ENCODE data around the gene ATP6V1G1.
"Not testable (repeated sequence)": the region's sequence is repeated elsewhere in the genome, so short reads cannot be mapped to it uniquely, and the experiment has no call there.

The ATP6V1G1 gene

GRCh38 chr9:114587345-114588202 is at the start of gene ATP6V1G1:
ATP6V1G1 (plus strand) TSS chr9:114587769; CDS start chr9:114587839, 70 bp downstream.
- peak; percentile 98 for DNase-seq

- DNase-seq, result no peak
Measured at GRCh38 chr9:114538241-114538640, 49.3 kb upstream of the ATP6V1G1 start.

- no peak for DNase-seq
Measured at GRCh38 chr9:114539701-114540380, 47.7 kb upstream of the ATP6V1G1 start.

GRCh38 chr9:114545055-114545454 is 42.5 kb upstream of the ATP6V1G1 start:
- no peak for DNase-seq

- DNase-seq, result no peak
Measured at GRCh38 chr9:114546851-114547250, 40.7 kb upstream of the ATP6V1G1 start.

GRCh38 chr9:114549697-114550330 is 37.8 kb upstream of the ATP6V1G1 start:
- no peak for DNase-seq

GRCh38 chr9:114551750-114552685 is 35.6 kb upstream of the ATP6V1G1 start:
- DNase-seq, result no peak

GRCh38 chr9:114552706-114553105 is 34.9 kb upstream of the ATP6V1G1 start:
- DNase-seq, result no peak

- no peak for DNase-seq
Measured at GRCh38 chr9:114553202-114553601, 34.4 kb upstream of the ATP6V1G1 start.

GRCh38 chr9:114555696-114556095 is 31.9 kb upstream of the ATP6V1G1 start:
- no peak for DNase-seq

- DNase-seq, result no peak
Measured at GRCh38 chr9:114558027-114558675, 29.4 kb upstream of the ATP6V1G1 start.

- DNase-seq, result no peak
Measured at GRCh38 chr9:114559830-114560513, 27.6 kb upstream of the ATP6V1G1 start.

- no peak for DNase-seq
Measured at GRCh38 chr9:114560956-114561355, 26.6 kb upstream of the ATP6V1G1 start.

GRCh38 chr9:114561771-114562170 is 25.8 kb upstream of the ATP6V1G1 start:
- no peak for DNase-seq

- no peak for DNase-seq
Measured at GRCh38 chr9:114565204-114565603, 22.4 kb upstream of the ATP6V1G1 start.

GRCh38 chr9:114570742-114571141 is 16.8 kb upstream of the ATP6V1G1 start:
- no peak for DNase-seq

- no peak for DNase-seq
Measured at GRCh38 chr9:114571391-114571790, 16.2 kb upstream of the ATP6V1G1 start.

GRCh38 chr9:114572199-114572598 is 15.4 kb upstream of the ATP6V1G1 start:
- no peak for DNase-seq

GRCh38 chr9:114574438-114574837 is 13.1 kb upstream of the ATP6V1G1 start:
- DNase-seq, result no peak

- DNase-seq, result not testable (repeated sequence)
Measured at GRCh38 chr9:114576779-114577178, 10.8 kb upstream of the ATP6V1G1 start.

GRCh38 chr9:114578134-114578533 is 9.4 kb upstream of the ATP6V1G1 start:
- not testable (repeated sequence) for DNase-seq

Data from NCI-H774 (cell line).